GM12873 (cell line): ENCODE measurements around the gene USF1.

Experiments used
- TF ChIP-seq, protein P1 (sequence below): IDR thresholded peaks from 2 replicates; pipeline ENCODE4 v1.5.1; 2012; ENCODE audit warnings: low read depth, mild to moderate bottlenecking, moderate library complexity, low read length, control low read depth; ENCODE audit not compliant: insufficient read depth; ENCODE audit errors: missing control alignments

The USF1 gene

DNA sequence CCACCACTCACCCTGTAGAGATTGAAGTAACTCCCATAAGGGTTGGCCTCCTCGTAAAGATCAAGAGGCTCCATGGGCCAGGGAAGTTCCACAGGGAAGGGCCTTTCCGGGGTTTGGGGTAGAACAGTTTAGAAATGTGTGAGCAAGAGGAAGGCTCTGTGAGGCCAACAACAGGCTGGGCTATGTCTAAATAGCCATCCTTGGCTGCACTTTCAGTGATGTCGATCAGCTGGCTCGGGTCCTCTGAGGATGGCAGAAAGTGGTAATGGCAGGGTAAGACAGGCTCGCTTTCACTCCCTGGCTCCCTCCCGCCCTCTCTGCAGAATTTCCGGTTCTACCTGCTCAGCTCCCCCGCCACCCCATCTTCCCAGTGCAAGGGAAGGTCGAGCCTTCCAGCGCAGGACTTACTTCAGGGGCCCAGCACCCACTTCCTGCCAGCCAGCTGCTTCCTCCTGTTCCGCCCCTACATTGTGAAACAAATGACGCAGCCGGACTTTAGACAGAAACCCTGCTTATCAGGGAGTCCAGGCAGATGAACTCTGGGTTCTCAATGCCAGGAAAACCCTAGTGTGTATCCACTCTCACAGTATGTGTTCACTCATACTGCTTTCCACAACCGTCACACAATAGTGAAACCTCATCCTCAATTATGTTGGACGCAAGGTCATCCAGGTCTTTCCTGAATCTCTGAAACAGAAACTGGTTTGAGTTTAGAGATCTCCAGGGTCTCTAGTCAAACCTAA, 32.1 kb downstream of the USF1 start:
- TF ChIP-seq, protein P1, sequence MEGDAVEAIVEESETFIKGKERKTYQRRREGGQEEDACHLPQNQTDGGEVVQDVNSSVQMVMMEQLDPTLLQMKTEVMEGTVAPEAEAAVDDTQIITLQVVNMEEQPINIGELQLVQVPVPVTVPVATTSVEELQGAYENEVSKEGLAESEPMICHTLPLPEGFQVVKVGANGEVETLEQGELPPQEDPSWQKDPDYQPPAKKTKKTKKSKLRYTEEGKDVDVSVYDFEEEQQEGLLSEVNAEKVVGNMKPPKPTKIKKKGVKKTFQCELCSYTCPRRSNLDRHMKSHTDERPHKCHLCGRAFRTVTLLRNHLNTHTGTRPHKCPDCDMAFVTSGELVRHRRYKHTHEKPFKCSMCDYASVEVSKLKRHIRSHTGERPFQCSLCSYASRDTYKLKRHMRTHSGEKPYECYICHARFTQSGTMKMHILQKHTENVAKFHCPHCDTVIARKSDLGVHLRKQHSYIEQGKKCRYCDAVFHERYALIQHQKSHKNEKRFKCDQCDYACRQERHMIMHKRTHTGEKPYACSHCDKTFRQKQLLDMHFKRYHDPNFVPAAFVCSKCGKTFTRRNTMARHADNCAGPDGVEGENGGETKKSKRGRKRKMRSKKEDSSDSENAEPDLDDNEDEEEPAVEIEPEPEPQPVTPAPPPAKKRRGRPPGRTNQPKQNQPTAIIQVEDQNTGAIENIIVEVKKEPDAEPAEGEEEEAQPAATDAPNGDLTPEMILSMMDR = no peak

DNA sequence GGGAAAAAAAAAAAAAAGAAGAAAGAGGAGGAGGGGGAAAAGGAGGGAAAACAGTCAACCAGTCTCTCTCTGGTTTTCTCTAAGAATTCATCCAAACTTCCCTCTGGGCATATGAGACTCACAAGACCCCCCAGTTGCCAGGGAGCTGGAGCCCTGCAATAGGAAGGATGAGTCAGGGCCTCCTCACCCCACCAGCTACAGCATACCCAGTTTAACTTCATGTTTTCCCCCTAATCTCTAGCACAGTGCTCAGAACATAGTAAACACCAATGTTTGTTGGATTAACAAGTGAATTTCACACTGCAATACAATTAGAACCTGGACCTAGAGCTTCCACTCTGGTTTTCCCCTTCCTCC, 32.7 kb downstream of the USF1 start:
- TF ChIP-seq, protein P1 = no peak

DNA sequence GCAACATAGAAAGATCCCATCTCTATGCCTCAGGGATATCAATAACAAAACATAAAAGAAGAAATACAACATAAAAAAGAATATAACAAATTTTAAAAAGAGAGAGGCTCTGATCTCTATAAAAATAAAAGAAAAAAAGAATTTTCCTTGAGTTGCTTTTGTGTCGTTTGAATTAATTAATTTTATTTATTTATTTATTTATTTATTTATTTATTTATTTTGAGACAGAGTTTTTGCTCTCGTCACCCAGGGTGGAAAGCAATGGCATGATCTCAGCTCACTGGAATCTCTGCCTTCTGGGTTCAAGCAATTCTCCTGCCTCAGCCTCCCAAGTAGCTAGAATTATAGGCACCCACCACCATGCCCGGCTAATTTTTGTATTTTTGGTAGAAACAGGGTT, 33.4 kb downstream of the USF1 start:
- TF ChIP-seq, protein P1 = no peak

DNA sequence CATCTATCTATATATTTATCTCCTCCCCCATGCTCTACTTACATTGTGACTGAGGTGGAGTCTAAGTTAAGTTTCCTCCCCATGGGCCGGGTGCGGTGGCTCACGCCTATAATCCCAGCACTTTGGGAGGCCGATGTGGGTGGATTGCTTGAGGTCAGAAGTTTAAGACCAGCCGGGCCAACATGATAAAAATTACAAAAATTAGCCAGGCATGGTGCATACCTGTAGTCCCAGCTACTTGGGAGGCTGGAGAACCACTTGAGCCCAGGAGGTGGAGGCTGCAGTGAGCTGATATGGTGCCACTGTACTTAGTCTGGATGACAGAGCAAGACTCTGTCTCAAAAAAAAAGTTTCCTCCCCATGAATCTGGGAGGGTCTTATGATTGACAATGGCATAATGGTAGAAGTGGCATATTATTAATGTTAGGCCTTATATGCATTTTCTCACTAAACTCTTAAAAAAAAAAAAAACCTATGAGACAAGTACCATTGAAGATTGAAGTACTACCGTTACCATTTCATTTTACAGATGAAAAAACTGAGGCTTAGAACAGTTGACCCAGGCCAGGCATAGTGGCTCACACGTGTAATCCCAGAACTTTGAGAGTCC, 36.1 kb downstream of the USF1 start:
- TF ChIP-seq, protein P1 = no peak

GRCh38 chr1:161008869-161009510, 36.8 kb downstream of the USF1 start:
- TF ChIP-seq, protein P1 = no peak

- TF ChIP-seq, protein P1 = no peak
Measured at GRCh38 chr1:161007369-161007768, 38.4 kb downstream of the USF1 start.

DNA sequence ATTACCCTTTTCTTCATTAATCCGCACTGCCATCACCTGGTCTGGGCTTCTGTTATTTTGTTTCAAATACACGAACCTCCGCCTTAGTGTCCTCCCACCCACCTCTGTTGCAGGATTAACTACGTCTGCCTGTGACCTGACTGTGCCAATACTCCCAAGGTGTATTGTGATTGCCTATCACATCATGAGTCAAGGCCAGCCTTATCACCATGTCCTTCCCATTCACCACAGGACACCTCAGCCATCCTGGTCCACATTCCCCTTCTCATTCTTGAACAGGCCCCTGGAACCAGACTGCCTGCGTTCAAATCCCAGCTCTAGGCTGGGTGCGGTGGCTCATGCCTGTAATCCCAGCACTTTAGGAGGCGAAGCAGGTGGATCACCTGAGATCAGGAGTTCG, 39.2 kb downstream of the USF1 start:
- TF ChIP-seq, protein P1 = no peak
